Endometrium (tissue), 2 donors: ENCODE measurements around the gene SLC39A2.
"Not testable (repeated sequence)": the region's sequence is repeated elsewhere in the genome, so short reads cannot be mapped to it uniquely, and the experiment has no call there.

ENCODE experiments used
- FAIRE-seq: peaks from 2 replicates; lab custom pipeline; 2012; peaks lifted over from hg19 to GRCh38; lab: Jason Lieb, UNC
- donor health status: control.
- donor health status: control.

The SLC39A2 gene

DNA sequence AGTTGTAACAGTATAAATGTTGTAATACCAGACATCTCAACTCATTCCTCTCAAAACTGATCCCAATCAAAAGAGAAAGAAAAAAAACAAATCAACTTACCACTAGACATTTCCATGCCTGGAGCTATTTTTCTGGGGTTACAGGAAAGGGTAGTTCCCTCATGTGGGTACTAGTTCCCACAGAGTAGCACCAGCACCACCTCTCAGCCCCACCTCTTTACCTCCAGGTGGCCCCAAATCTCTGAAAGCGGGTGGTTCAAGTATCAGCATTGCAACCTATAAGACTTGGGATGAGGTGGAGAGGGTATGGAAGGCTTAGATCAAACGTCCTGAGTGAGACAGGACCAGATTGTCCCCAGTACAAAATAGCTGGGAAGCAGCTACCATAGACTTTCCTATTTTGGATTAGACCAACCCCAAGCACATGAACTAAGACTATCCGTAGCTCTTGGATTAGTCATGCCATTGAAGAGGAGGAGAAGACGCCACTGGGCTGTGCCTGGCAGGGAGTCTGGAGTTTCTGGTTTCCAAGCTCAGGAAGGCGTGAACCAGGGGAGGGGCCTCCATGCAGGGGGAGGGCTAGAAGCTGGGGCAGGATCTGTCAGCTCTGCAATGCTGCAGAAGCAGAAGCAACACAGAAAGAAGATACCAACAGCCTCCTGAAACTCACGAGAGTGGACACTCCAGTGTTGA, at the start of gene SLC39A2:
Gene SLC39A2, plus strand, starts transcription at position 620 of the 693 bp plus-strand sequence. CDS start 154 bp downstream, outside the sequence.
- no peak for FAIRE-seq

DNA sequence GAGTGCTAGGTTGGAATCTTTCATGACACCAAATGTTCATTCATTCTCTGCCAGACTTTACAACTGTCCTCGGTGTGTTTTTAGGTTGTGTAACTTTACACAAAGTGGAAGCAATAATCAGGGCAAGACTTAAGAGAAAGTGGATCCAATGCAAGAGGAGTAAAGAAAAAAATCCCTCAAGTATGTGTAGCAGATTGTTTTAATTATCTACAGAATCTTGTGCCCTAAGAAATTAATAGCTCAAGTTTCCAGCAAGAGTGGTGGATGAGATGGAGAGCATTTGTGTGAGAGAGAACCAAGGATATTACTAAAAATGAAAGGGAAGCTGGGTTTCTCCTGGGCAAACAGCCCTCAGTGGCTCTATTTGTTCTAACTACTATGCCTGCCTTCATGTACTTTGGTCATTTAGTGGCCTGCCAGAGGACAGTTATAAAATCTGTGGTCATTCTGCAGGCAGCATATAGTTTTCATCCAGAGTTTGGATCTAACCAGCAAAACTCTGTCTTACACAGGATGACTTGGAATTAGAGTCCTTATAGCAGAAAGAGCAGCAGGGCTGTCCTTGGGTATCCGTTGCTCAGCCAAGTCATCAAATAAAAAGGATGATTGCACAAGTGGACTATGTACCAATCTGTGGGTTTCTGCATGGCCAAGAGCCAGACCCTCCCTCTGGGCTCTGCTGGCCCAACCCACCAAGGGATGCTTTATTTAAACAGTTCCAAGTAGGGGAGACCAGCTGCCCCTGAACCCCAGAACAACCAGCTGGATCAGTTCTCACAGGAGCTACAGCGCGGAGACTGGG, 44.2 kb upstream of the SLC39A2 start, which contains the start of gene RNASE2:
Gene RNASE2, plus strand, starts transcription at position 752 of the 802 bp plus-strand sequence. CDS start 285 bp downstream, outside the sequence.
- not testable (repeated sequence) for FAIRE-seq

GRCh38 chr14:20955538-20955873, 43.6 kb upstream of the SLC39A2 start:
- not testable (repeated sequence) for FAIRE-seq

- no peak for FAIRE-seq
Observed at GRCh38 chr14:20956376-20956976, 42.6 kb upstream of the SLC39A2 start.

DNA sequence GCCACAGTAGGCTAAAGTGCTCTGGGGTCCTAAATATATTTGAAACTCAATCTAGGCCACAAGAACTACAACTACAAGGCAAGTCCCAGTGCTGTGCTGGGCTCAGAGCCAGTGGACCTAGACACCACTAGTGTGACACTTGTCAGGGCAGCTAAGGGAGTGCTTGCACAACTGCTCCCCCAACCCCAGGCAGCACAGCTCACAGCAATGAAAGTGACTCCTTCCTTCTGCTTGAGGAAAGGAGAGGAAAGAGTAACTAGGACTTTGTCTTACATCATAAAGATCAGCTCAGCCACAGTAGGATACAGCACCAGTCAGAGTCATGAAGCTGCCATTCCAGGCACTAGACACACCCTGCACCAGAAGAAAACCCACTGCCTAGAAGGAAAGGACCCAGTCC, 40.1 kb upstream of the SLC39A2 start:
- FAIRE-seq: not testable (repeated sequence)

GRCh38 chr14:20969336-20969735, 29.8 kb upstream of the SLC39A2 start:
- FAIRE-seq: no peak

GRCh38 chr14:20970647-20970982, 28.5 kb upstream of the SLC39A2 start:
- no peak for FAIRE-seq

GRCh38 chr14:20970983-20971704, 27.9 kb upstream of the SLC39A2 start:
- FAIRE-seq: no peak

GRCh38 chr14:20971705-20972021, 27.4 kb upstream of the SLC39A2 start:
- FAIRE-seq: no peak

GRCh38 chr14:20973501-20973900, 25.6 kb upstream of the SLC39A2 start:
- FAIRE-seq: no peak

- no peak for FAIRE-seq
Observed at GRCh38 chr14:20976291-20976690, 22.8 kb upstream of the SLC39A2 start.

DNA sequence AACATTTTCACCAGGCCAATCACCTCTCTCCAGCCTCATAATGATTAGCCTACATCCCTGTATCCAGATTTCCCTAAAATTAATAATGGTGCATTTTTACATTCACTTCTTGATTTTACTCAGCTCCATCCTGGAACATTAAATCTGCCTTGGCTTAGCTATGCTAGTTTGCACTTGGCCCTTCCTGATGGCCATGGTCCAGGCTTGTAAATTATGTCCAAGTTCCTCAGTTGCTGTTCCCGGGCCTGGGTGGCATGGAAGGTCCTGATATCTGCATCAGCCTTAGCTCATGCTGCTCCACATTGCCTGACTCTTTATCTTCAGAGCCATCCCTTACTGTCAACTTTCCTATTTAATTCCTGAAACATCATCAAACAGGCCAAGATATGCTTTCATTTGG, 20.4 kb upstream of the SLC39A2 start:
- no peak for FAIRE-seq

- no peak for FAIRE-seq
Observed at GRCh38 chr14:20980906-20981305, 18.2 kb upstream of the SLC39A2 start.

GRCh38 chr14:20982646-20983369, 16.3 kb upstream of the SLC39A2 start:
- FAIRE-seq: no peak

DNA sequence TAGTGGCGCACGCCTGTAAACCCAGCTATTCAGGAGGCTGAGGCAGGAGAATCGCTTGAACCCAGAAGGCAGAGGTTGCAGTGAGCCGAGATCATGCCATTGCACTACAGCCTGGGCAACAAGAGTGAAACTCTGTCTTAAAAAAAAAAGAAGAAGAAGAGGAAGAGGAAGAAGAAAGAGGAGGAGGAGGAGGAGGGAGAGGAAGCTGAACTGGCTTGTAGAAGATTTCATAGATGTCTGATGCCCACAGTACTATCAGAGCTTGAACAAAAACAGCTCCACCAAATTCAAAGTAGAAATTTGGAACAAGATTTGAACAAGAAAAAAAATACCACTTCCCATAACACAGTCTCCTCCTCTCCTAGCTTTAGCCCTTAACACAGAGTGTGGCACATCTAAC, 13.4 kb upstream of the SLC39A2 start:
- FAIRE-seq: not testable (repeated sequence)

GRCh38 chr14:20986811-20987210, 12.3 kb upstream of the SLC39A2 start:
- no peak for FAIRE-seq

DNA sequence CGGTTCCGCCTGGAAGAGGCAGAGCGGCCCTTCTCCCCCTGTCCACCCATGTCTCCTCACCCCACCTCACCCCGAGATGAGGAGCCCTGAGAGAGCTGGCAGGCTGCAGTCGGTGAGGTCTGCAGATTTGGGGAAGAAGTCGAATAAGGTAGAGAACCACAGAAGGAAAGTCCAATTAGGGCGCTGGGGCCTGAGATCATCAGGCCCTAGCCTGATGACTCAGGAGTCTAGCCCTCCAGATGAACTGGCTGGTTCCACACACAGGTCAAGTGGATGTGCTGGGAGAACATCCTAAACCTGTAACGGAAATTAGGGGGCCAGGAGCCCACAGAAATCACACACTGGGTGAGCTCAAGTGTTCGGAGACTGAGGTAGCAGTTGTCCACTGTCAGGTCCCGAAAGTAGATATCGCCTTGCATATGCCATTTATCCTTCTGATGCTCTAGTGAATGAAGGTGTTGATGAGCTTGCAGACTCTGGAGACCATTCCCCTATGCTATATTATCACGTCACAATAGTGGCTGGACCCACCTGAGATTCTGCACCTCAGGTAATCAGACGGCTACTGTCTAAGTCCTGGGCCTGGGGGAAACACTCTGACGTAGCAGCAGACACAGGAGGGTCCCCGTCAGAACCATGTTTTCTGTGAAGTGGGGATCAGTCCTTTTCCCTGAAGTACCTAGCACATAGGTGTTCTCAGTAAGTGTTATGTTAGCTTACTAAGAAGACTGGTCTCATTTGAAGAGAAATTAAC, 10.2 kb upstream of the SLC39A2 start:
- no peak for FAIRE-seq

DNA sequence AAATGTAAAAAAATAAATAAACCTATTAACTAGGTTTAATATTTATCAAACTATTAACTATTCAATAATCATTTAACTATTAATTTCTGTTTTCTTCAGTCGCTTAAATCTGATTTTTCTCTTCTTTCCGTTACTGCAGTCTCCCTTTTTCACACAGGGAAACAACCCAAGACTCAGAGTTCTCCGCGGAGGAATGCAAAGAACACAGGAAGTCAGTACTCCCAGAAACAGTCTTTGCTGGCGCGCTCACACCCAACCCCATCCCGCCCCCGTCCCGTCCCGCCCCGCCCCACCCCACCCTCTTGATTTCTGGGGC, 9.7 kb upstream of the SLC39A2 start:
- peak; percentile 41 for FAIRE-seq

- peak; percentile 31 for FAIRE-seq
Observed at GRCh38 chr14:20989787-20990600, 9.1 kb upstream of the SLC39A2 start, which contains the start of gene METTL17. Gene METTL17 (plus strand): TSS chr14:20989980. CDS start chr14:20990003, 23 bp downstream.

- FAIRE-seq: no peak
Observed at GRCh38 chr14:20996521-20996920, 2.6 kb upstream of the SLC39A2 start.
